K562 (cell line): ENCODE results near the gene SPATA6. TPM values are rescaled to one million over a fixed set of nuclear protein-coding genes. Genes with fewer than 3 reads are reported as not detected.
A peak's percentile ranks its signal among the peaks of the same experiment; 100 is the strongest.

Experiments used
- ATAC-seq: fragments of 200-7000 bp; cut with Tn5 transposase; 3 replicates; pipeline ENCODE4 v1.9.1; 2020; ENCODE audit warnings: moderate library complexity
- BruUV-seq: library from RNA; stranded (reverse); fragments of 400-500 nt; replicated peaks from 2 replicates; lab custom pipeline; 2021; lab: Mats Ljungman, UMichigan
- CTCF ChIA-PET: fragments of 300-600 bp; formaldehyde crosslinking; extraction: SDS; loops from one replicate; lab custom pipeline; 2021; ENCODE audit warnings: low intra/inter-chr PET ratio; lab: Yijun Ruan, JAX
- POLR2A ChIA-PET: fragments of 300-600, 350-650 bp; sonication (Branson Sonifier 250); formaldehyde crosslinking; extraction: SDS; loops from one replicate; lab custom pipeline; 2021; ENCODE audit warnings: antibody characterized with exemption, inconsistent platforms; lab: Yijun Ruan, JAX
- DNase-seq, 4 experiments: peaks; one replicate each; pipeline versions ENCODE4 v3.0.0 to v3.0.0-alpha.2; 2011 to 2018; ENCODE audit warnings: low spot score in 3 of 4, mixed read lengths in 3 of 4; ENCODE audit errors: extremely low read depth in 1 of 4
- FAIRE-seq: peaks from 2 replicates; lab custom pipeline; 2011; peaks lifted over from hg19 to GRCh38; lab: Jason Lieb, UNC
- H2AFZ ChIP-seq: 2 replicates; pipeline ENCODE4 v1.6.0; 2011; ENCODE audit warnings: low read depth, low read length, control low read depth, inconsistent platforms
- H3K27ac ChIP-seq: fragments of 200-600 bp; 3 replicates; pipeline ENCODE4 v1.8.0; 2011; ENCODE audit warnings: low read depth, mild to moderate bottlenecking, control low read depth, inconsistent platforms, low read length, moderate library complexity, mixed read lengths; ENCODE audit errors: extremely low read depth
- H3K27me3 ChIP-seq, 2 experiments: fragments of 300-600 bp in 1 of 2; 2 replicates in 1 of 2; 3 replicates in 1 of 2; pipeline versions ENCODE4 v1.6.0 to v1.8.0; 2011; ENCODE audit warnings: inconsistent platforms in 2 of 2, low read length in 2 of 2, mild to moderate bottlenecking in 1 of 2, mixed read lengths in 1 of 2, moderate library complexity in 1 of 2; ENCODE audit not compliant: control insufficient read depth in 2 of 2, insufficient read depth in 2 of 2
- H3K36me3 ChIP-seq: fragments of 300-600 bp; 3 replicates; pipeline ENCODE4 v1.8.0; 2011; ENCODE audit warnings: mild to moderate bottlenecking, low read length, inconsistent platforms; ENCODE audit not compliant: control insufficient read depth, insufficient read depth
- H3K4me1 ChIP-seq, 2 experiments: fragments of 200-600 bp in 1 of 2; replicated peaks in 1 of 2; 2 replicates in 1 of 2; 3 replicates in 1 of 2; pipeline versions ENCODE4 v1.5.1 to v1.8.0; 2011; ENCODE audit warnings: inconsistent platforms in 2 of 2, low read length in 2 of 2, mild to moderate bottlenecking in 1 of 2, mixed read lengths in 1 of 2, moderate library complexity in 1 of 2; ENCODE audit not compliant: control insufficient read depth in 2 of 2, insufficient read depth in 2 of 2
- H3K4me2 ChIP-seq: 2 replicates; pipeline ENCODE4 v1.6.1; 2011; ENCODE audit warnings: low read length, control low read depth, inconsistent platforms, mixed read lengths; ENCODE audit not compliant: insufficient read depth
- H3K4me3 ChIP-seq: fragments of 200-600 bp; sonication (generic), shearing (Covaris generic); 2 replicates; pipeline ENCODE4 v1.5.1; 2016; ENCODE audit warnings: control low read depth, inconsistent platforms
- H3K79me2 ChIP-seq: fragments of 200-600 bp; 3 replicates; pipeline ENCODE4 v1.8.0; 2011; ENCODE audit warnings: low read length, inconsistent platforms; ENCODE audit not compliant: control insufficient read depth, insufficient read depth
- H3K9ac ChIP-seq, 2 experiments: 2 replicates each; pipeline versions ENCODE4 v1.6.0 to v1.6.1; 2011; ENCODE audit warnings: low read depth in 2 of 2, low read length in 2 of 2, control low read depth in 1 of 2, inconsistent platforms in 1 of 2, mild to moderate bottlenecking in 1 of 2, mixed read lengths in 1 of 2; ENCODE audit not compliant: insufficient read depth in 1 of 2
- H3K9me1 ChIP-seq: one replicate; pipeline ENCODE4 v1.6.0; 2011; ENCODE audit warnings: inconsistent platforms, mild to moderate bottlenecking, low read length, moderate library complexity; ENCODE audit not compliant: control insufficient read depth, insufficient read depth
- H3K9me3 ChIP-seq: replicated peaks from 2 replicates; pipeline ENCODE4 v1.5.1; 2011; ENCODE audit warnings: low read depth, low read length, inconsistent platforms; ENCODE audit not compliant: control insufficient read depth, insufficient read depth
- H4K20me1 ChIP-seq: replicated peaks from 2 replicates; pipeline ENCODE4 v1.6.1; 2011; ENCODE audit warnings: low read length, inconsistent platforms, mixed read lengths; ENCODE audit not compliant: control insufficient read depth, insufficient read depth
- AFF1 ChIP-seq, 2 experiments: fragments of 450-650 bp; IDR thresholded peaks; 2 replicates each; pipeline ENCODE4 v1.6.1; 2018; ENCODE audit warnings: mild to moderate bottlenecking in 2 of 2, low read depth in 1 of 2; ENCODE audit not compliant: partially characterized antibody in 2 of 2
- CEBPB ChIP-seq: fragments of 450-650 bp; IDR thresholded peaks from 2 replicates; pipeline ENCODE4 v1.6.1; 2016; ENCODE audit warnings: missing genetic modification characterization, missing compliant biosample characterization
- CEBPG ChIP-seq, 3 experiments: fragments of 200-800 bp in 1 of 3; sonication (Bioruptor generic) in 1 of 3; sonication (generic) in 1 of 3; formaldehyde crosslinking in 1 of 3; IDR thresholded peaks in 2 of 3; conservative IDR thresholded peaks in 1 of 3; 2 replicates each; pipeline versions ENCODE4 v1.6.1 to v1.8.0; 2016 to 2022; ENCODE audit warnings: missing compliant biosample characterization in 2 of 3, missing genetic modification characterization in 2 of 3, mild to moderate bottlenecking in 1 of 3, missing genetic modification reagents in 1 of 3
- WGBS: fragments of 100-300 bp; shearing (Covaris generic); methylation state at CpG from one replicate; pipeline ENCODE4 v1.1.6; 2016; ENCODE audit warnings: low coverage, mixed read lengths; ENCODE audit not compliant: insufficient coverage; ENCODE audit errors: missing lambda C conversion rate; 5-methylcytosine and 5-hydroxymethylcytosine counted together
- in situ Hi-C: fragments of 300-500 bp; cut with MboI; formaldehyde crosslinking; loops from 4 replicates; pipeline ENCODE4 v1.15.0; 2018; ENCODE audit warnings: inconsistent platforms, mixed read lengths
- intact Hi-C: fragments of 100-400 bp; cut with micrococcal nuclease; formaldehyde crosslinking; loops from 2 replicates; pipeline ENCODE4 v1.14.2; 2022
- polyA plus RNA-seq, 8 experiments: library from polyadenylated mRNA; depleted of rRNA in 4 of 8; stranded (reverse) in 5 of 8; unstranded in 3 of 8; fragments of >200 nt; fragmentation: Nextera tagmentation in 2 of 8; fragmentation: Illumina TruSeq in 1 of 8; extraction: Ambion mirVana in 2 of 8; extraction: Trizol in 1 of 8; gene quantifications; 2 replicates each; pipeline versions ENCODE4 v1.2.1 to v1.2.3, GENCODE V29; 2011 to 2014; ENCODE audit warnings: inconsistent platforms in 1 of 8, missing spikeins in 1 of 8
- total RNA-seq, 7 experiments: library from RNA; depleted of rRNA in 6 of 7; stranded (reverse); fragments of >200 nt in 6 of 7; fragmentation: Illumina TruSeq in 2 of 7; extraction: Trizol in 2 of 7; gene quantifications; 2 replicates each; pipeline versions ENCODE4 v1.2.1 to v1.2.3, GENCODE V29; 2011 to 2021; ENCODE audit warnings: low replicate concordance in 1 of 7

Gene SPATA6
- total and polyA plus RNA-seq, 9 of the 15 experiments (the other 6 are each of a cell fraction or from before 2014, with no cell fraction given), result 0.01 to 0.91 (median 0.18) TPM

- Histone ChIP-seq H2AFZ (no peak overlapping the region), H3K4me1 (no peaks in the 10 kb centered on the region), H3K27me3 (no peaks in the 10 kb centered on the region), H3K9ac (no peak overlapping the region), H3K4me2 (no peak overlapping the region), H3K4me3 (no peak overlapping the region), H3K79me2 (no peaks in the 10 kb centered on the region), H3K27ac (no peak overlapping the region), H3K9me3 (no peaks in the 10 kb centered on the region), H3K36me3 (no peaks in the 10 kb centered on the region), H3K9me1 (no peaks in the 10 kb centered on the region), H4K20me1 (no peaks in the 10 kb centered on the region)
- ATAC-seq, result no peak
- DNase-seq, result no peak
- TF ChIP-seq CEBPB (tag), result peak; percentile 84
- no peak for TF ChIP-seq CEBPG (CRISPR knock-in tag; IDR thresholded peaks at IDR 0.05)
- TF ChIP-seq CEBPG (tag; conservative IDR thresholded peaks at IDR 0.05 in 1 of 2, IDR thresholded peaks at IDR 0.05 in 1 of 2), result peak; percentile 44 to 94; a peak in 3 of 4 replicates
- TF ChIP-seq AFF1 (IDR thresholded peaks at IDR 0.05; ENCODE audit: low read depth in 1 of 2, partially characterized antibody in 2 of 2), result no peak
- WGBS, result 9% methylated on average over 7 of the region's 7 CpGs
- POLR2A ChIA-PET, result no interaction called here
- no peak for FAIRE-seq
- BruUV-seq, result no TSS peak
- in situ Hi-C loops, result no loop called here
- intact Hi-C loops, result no loop called here
- CTCF ChIA-PET, result no interaction called here
These were observed 109.1 kb downstream of the SPATA6 start for GRCh38 chr1:48362901-48363300.
